GM13977 (cell line): ENCODE results near the gene ALDOB.

Experiments used
- DNase-seq: peaks from one replicate; pipeline ENCODE4 v3.0.0; 2012; ENCODE audit warnings: low spot score
- in situ Hi-C: fragments of 300-500 bp; cut with MboI; formaldehyde crosslinking; loops from one replicate; pipeline ENCODE4 v1.12.0; 2022; ENCODE audit warnings: low sequenced_read_pairs, low pct_unique_long_range_greater_than_20kb, mixed read lengths, inconsistent platforms; ENCODE audit not compliant: unreplicated experiment
- TF ChIP-seq, protein P1 (sequence below): IDR thresholded peaks from 2 replicates; pipeline ENCODE4 v1.5.1; 2012; ENCODE audit warnings: mild to moderate bottlenecking, control low read depth; ENCODE audit not compliant: insufficient read depth; ENCODE audit errors: extremely low read depth, missing control alignments

The ALDOB gene

DNA sequence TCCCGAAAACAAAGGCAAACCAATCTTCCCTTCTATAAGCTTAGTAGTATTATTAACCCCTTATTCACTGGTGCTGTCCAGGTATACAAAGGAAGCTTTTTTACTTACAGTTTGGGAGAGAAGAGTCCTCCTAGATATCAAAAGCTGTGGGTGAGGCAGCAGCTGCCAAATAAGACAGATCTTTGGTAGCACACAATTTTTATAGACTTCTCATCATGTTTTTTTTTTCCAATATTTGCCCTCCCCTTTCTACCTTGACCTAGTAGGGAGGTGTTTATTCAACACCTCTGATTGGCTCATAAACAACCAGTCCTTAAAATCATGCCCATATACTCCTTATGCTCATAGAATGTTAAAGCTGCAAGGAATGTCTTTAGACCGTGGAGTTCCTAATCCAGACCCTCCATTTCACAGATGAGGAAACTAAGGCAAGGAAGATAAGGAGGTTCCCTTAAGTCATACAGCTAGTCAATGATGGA, at the start of gene ALDOB:
TSS of gene ALDOB (minus strand) at position 174 of the 479 bp plus-strand sequence. CDS start 4,887 bp downstream, outside the sequence.
- DNase-seq = no peak
- in situ Hi-C loops = no loop called here
- TF ChIP-seq, protein P1, sequence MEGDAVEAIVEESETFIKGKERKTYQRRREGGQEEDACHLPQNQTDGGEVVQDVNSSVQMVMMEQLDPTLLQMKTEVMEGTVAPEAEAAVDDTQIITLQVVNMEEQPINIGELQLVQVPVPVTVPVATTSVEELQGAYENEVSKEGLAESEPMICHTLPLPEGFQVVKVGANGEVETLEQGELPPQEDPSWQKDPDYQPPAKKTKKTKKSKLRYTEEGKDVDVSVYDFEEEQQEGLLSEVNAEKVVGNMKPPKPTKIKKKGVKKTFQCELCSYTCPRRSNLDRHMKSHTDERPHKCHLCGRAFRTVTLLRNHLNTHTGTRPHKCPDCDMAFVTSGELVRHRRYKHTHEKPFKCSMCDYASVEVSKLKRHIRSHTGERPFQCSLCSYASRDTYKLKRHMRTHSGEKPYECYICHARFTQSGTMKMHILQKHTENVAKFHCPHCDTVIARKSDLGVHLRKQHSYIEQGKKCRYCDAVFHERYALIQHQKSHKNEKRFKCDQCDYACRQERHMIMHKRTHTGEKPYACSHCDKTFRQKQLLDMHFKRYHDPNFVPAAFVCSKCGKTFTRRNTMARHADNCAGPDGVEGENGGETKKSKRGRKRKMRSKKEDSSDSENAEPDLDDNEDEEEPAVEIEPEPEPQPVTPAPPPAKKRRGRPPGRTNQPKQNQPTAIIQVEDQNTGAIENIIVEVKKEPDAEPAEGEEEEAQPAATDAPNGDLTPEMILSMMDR = no peak

DNA sequence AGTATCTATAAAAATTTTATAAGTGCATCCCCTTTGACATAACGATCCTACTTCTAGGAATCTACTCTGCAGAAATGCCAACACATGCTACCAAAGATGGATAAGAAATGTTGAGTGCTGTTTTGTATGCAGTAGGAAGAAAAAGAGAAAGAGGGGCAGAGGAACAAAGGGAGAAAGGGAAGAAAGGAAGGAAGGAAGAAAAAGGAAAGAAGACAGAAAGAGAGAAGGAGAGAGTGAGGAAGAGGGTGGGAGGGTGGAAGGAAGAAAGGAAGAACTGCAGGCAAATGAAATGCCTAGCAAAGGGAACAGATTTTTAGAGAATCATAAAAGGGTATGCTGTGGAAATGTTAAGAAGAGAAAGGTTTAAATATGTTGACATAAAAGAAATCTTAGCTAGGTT, 48.5 kb upstream of the ALDOB start:
- TF ChIP-seq, protein P1 = no peak
- no peak for DNase-seq
- in situ Hi-C loops = no loop called here

DNA sequence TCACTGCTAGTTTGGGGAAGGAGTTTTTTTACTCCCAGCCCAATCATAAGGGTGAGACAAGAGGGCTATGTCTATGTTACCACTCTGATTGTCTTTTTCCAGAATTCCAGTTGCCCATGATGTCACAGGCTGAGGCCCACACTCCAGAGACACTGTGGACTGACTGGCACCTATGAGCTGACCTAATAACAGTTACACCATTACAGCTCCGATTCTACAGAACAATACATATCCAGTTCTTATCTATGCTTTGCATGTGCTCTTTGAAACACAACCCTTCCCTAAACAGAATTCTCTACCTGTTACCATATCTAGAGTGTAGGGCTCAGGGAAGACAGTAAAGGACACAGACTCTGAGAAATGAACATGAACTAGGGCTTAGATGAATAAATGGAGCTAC, 45.7 kb upstream of the ALDOB start:
- in situ Hi-C loops = no loop called here
- TF ChIP-seq, protein P1 = no peak

DNA sequence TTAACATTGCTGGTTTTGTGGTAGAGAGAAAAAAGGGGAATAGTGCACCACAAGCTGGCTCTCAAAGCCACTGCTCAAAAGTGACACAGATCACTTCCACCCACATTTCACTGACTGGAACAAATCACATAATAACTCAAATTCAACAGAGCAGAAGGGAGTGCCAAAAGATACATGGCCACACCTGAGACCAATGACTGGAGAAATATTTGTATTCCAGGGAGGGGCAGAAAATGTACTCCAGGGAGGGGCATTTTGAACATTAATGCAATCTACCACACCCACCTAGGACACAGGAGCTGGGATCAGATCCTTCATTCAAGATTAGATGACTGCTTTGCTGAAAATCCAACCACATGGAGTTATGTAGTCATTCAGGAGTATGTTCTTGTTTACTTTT, 44.8 kb upstream of the ALDOB start:
- no peak for DNase-seq
- TF ChIP-seq, protein P1 = no peak
- in situ Hi-C loops = no loop called here

More for the DNA sequence above, 45.7 kb upstream of the ALDOB start:
- DNase-seq = no peak

DNA sequence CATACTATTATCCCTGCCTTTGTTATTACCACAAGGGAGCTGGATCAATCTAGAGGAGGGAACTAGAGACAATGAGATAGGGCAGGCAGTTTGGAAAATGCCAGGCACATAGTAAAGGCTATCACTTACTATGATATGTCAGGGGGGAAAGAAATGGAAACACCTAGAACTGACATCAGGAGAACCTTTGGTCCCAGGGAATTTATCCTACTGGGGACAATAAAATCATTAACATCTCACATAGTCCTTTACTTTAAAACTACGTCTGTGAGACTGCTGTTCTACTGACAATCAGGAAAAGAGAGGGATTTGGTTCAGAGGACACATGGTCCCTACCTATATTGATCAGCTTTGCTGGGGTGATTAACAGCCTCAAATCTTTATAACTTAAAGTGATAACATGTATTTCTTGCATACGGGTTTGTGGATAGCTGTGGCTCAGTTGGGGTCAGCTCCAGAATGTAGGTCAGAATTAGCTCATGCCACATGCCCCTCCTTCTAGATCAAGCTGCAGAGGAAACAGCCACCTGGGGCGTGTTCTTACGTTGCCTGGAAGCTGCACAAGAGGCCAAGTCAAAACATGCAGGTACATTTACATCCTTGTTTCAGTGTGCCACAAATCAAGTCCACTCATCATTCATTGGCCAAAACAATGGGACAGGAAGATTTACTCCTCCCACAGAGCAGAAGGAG, 43.9 kb upstream of the ALDOB start:
- in situ Hi-C loops = no loop called here
- no peak for DNase-seq
- TF ChIP-seq, protein P1 = no peak

DNA sequence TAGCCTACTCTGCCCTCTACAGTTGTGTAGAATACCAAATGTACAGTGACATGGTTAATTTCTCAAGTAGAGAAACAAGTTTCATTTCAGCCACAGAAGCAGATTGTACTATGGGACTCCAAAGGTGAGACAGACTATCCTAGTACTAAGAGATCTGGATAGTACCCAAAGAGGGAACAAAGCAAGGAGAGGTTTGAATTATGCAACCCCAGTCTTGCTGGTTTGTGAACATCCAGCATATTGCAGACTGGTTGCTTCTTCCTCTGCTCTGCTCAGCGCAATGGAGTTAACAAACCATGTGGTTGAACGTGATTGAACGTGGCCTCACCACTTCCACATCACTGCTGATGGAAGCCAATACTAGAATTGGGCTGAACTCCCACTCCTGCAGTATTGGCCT, 43.3 kb upstream of the ALDOB start:
- in situ Hi-C loops = no loop called here
- TF ChIP-seq, protein P1 = no peak
- DNase-seq = no peak
